ENCODE data around the gene ZNF74. TPM values are rescaled to one million over a fixed set of nuclear protein-coding genes. Genes with fewer than 3 reads are reported as not detected.
A peak's percentile ranks its signal among the peaks of the same experiment; 100 is the strongest.
"Not testable (repeated sequence)": the region's sequence is repeated elsewhere in the genome, so short reads cannot be mapped to it uniquely, and the experiment has no call there.

The ZNF74 gene
- total and polyA plus RNA-seq, 5 experiments from 2014 or later, result 6.7 to 14.5 (median 10.7) TPM

- H3K4me3 Mint-ChIP-seq, H3K36me3 Mint-ChIP-seq, H3K27me3 Mint-ChIP-seq, ATAC-seq, H3K27ac Mint-ChIP-seq, H3K9me3 Mint-ChIP-seq, POLR2A ChIA-PET, DNase-seq: not testable (repeated sequence)
- H3K4me1 Mint-ChIP-seq, result peaks cover 6 to 21% (median 13%) of the 10 kb centered on the region in 4 donors
Measured at GRCh38 chr22:20362403-20362802, 31.5 kb upstream of the ZNF74 start.

- H3K36me3 Mint-ChIP-seq, POLR2A ChIA-PET, DNase-seq, ATAC-seq, H3K9me3 Mint-ChIP-seq, H3K27me3 Mint-ChIP-seq: not testable (repeated sequence)
- H3K4me3 Mint-ChIP-seq, result peak overlapping the region in 3 of 10 donors; percentile 1 to 28 (median 26)
- peak overlapping the region in 3 of 10 donors; percentile 34 to 59 (median 57) for H3K27ac Mint-ChIP-seq
- peaks cover 6 to 21% (median 13%) of the 10 kb centered on the region in 4 donors for H3K4me1 Mint-ChIP-seq
Measured at GRCh38 chr22:20364335-20365260, 29.4 kb upstream of the ZNF74 start.

- H3K9me3 Mint-ChIP-seq, DNase-seq, H3K4me3 Mint-ChIP-seq, ATAC-seq, H3K36me3 Mint-ChIP-seq, POLR2A ChIA-PET, H3K27ac Mint-ChIP-seq, H3K27me3 Mint-ChIP-seq: not testable (repeated sequence)
- H3K4me1 Mint-ChIP-seq, result peaks cover 6 to 23% (median 14%) of the 10 kb centered on the region in 4 donors
Measured at GRCh38 chr22:20366841-20367240, 27.1 kb upstream of the ZNF74 start.

- DNase-seq, POLR2A ChIA-PET, H3K27me3 Mint-ChIP-seq, H3K36me3 Mint-ChIP-seq, H3K27ac Mint-ChIP-seq, H3K4me3 Mint-ChIP-seq, H3K9me3 Mint-ChIP-seq, ATAC-seq: not testable (repeated sequence)
- H3K4me1 Mint-ChIP-seq, result peaks cover 2 to 15% (median 11%) of the 10 kb centered on the region in 4 donors
Measured at GRCh38 chr22:20368875-20369274, 25.1 kb upstream of the ZNF74 start.

- POLR2A ChIA-PET, ATAC-seq, H3K27me3 Mint-ChIP-seq, H3K27ac Mint-ChIP-seq, H3K9me3 Mint-ChIP-seq, DNase-seq, H3K36me3 Mint-ChIP-seq, H3K4me3 Mint-ChIP-seq, H3K4me1 Mint-ChIP-seq: not testable (repeated sequence)
Measured at GRCh38 chr22:20371687-20372086, 22.3 kb upstream of the ZNF74 start.

GRCh38 chr22:20372406-20372854 is 21.5 kb upstream of the ZNF74 start:
- POLR2A ChIA-PET, H3K4me3 Mint-ChIP-seq, H3K27ac Mint-ChIP-seq: not testable (repeated sequence)

GRCh38 chr22:20373195-20373706 is 20.7 kb upstream of the ZNF74 start:
- H3K4me1 Mint-ChIP-seq, POLR2A ChIA-PET, H3K36me3 Mint-ChIP-seq, H3K9me3 Mint-ChIP-seq, ATAC-seq, H3K4me3 Mint-ChIP-seq, H3K27ac Mint-ChIP-seq, H3K27me3 Mint-ChIP-seq, DNase-seq: not testable (repeated sequence)

More at GRCh38 chr22:20372406-20372854, 21.5 kb upstream of the ZNF74 start:
- not testable (repeated sequence) for H3K27me3 Mint-ChIP-seq, H3K9me3 Mint-ChIP-seq, ATAC-seq, H3K36me3 Mint-ChIP-seq, DNase-seq, H3K4me1 Mint-ChIP-seq

- DNase-seq, H3K4me3 Mint-ChIP-seq: not testable (repeated sequence)
Measured at GRCh38 chr22:20374130-20374529, 19.8 kb upstream of the ZNF74 start.

GRCh38 chr22:20376281-20376680 is 17.7 kb upstream of the ZNF74 start:
- DNase-seq, H3K9me3 Mint-ChIP-seq, H3K36me3 Mint-ChIP-seq, ATAC-seq, H3K27ac Mint-ChIP-seq, H3K4me3 Mint-ChIP-seq, H3K27me3 Mint-ChIP-seq, H3K4me1 Mint-ChIP-seq: not testable (repeated sequence)
- POLR2A ChIA-PET, result interaction anchor here (0.7 kb wide), 1 partner anchor 341 kb away, joined by 7 read pairs; no protein-coding TSS in a partner anchor

More at GRCh38 chr22:20374130-20374529, 19.8 kb upstream of the ZNF74 start:
- H3K9me3 Mint-ChIP-seq, H3K27ac Mint-ChIP-seq, H3K27me3 Mint-ChIP-seq, H3K4me1 Mint-ChIP-seq, H3K36me3 Mint-ChIP-seq, POLR2A ChIA-PET, ATAC-seq: not testable (repeated sequence)

- DNase-seq, POLR2A ChIA-PET, H3K9me3 Mint-ChIP-seq, ATAC-seq, H3K4me3 Mint-ChIP-seq, H3K27ac Mint-ChIP-seq, H3K36me3 Mint-ChIP-seq, H3K4me1 Mint-ChIP-seq, H3K27me3 Mint-ChIP-seq: not testable (repeated sequence)
Measured at GRCh38 chr22:20376983-20377382, 17.0 kb upstream of the ZNF74 start.

- ATAC-seq (no peak), DNase-seq (no peak)
- peaks cover 0 to 4% (median 0%) of the 10 kb centered on the region in 9 donors for H3K9me3 Mint-ChIP-seq
- no peak overlapping the region for H3K27ac Mint-ChIP-seq
- peaks cover 0 to 4% (median 0%) of the 10 kb centered on the region in 3 donors for H3K36me3 Mint-ChIP-seq
- H3K4me1 Mint-ChIP-seq, result no peaks in the 10 kb centered on the region
- POLR2A ChIA-PET, result interaction anchor here (0.6 kb wide), 2 partner anchors 40 to 50 kb away, joined by 3 to 5 read pairs; no protein-coding TSS in a partner anchor
- peaks cover 0 to 1% (median 0%) of the 10 kb centered on the region in 5 donors for H3K27me3 Mint-ChIP-seq
- H3K4me3 Mint-ChIP-seq, result no peak overlapping the region
Measured at GRCh38 chr22:20378110-20378509, 15.8 kb upstream of the ZNF74 start.

- not testable (repeated sequence) for ATAC-seq, H3K4me1 Mint-ChIP-seq, H3K9me3 Mint-ChIP-seq, H3K36me3 Mint-ChIP-seq, DNase-seq, H3K27me3 Mint-ChIP-seq, H3K4me3 Mint-ChIP-seq
- POLR2A ChIA-PET, result interaction anchor here (0.6 kb wide), 1 partner anchor 51 kb away, joined by 5 read pairs; no protein-coding TSS in a partner anchor
- peak overlapping the region in 1 of 10 donors; percentile 15 for H3K27ac Mint-ChIP-seq
Measured at GRCh38 chr22:20378684-20379083, 15.3 kb upstream of the ZNF74 start.

- POLR2A ChIA-PET, result no interaction called here
- no peaks in the 10 kb centered on the region for H3K36me3 Mint-ChIP-seq
- no peaks in the 10 kb centered on the region for H3K4me1 Mint-ChIP-seq
Measured at GRCh38 chr22:20380486-20380885, 13.5 kb upstream of the ZNF74 start.

More at GRCh38 chr22:20380486-20380885, 13.5 kb upstream of the ZNF74 start:
- ATAC-seq, result no peak
- H3K27ac Mint-ChIP-seq, result peak overlapping the region in 1 of 10 donors; percentile 5
- DNase-seq, result no peak
- H3K27me3 Mint-ChIP-seq, result peaks cover 0 to 4% (median 0%) of the 10 kb centered on the region in 5 donors
- no peaks in the 10 kb centered on the region for H3K9me3 Mint-ChIP-seq
- no peak overlapping the region for H3K4me3 Mint-ChIP-seq
